ENCODE measurements around the gene PITPNM3.

Gene PITPNM3

GRCh38 chr17:6427279-6427781, 129.0 kb downstream of the PITPNM3 start:
- H3K9me3 Mint-ChIP-seq, result peaks cover 17% of the 10 kb centered on the region
- no peak overlapping the region for H3K4me3 Mint-ChIP-seq
- H3K27me3 Mint-ChIP-seq (ENCODE audit: low read depth, poor library complexity), result peaks cover 18% of the 10 kb centered on the region
- peaks cover 8% of the 10 kb centered on the region for H3K4me1 Mint-ChIP-seq
- H3K27ac Mint-ChIP-seq, result peak overlapping the region; percentile 18
- no peak for DNase-seq
- no peak for TF ChIP-seq CTCF (IDR thresholded peaks at IDR 0.05)
- no peaks in the 10 kb centered on the region for H3K36me3 Mint-ChIP-seq (ENCODE audit: low read depth)

GRCh38 chr17:6426356-6427101, 129.8 kb downstream of the PITPNM3 start:
- peaks cover 8% of the 10 kb centered on the region for H3K4me1 Mint-ChIP-seq
- H3K27ac Mint-ChIP-seq, result no peak overlapping the region
- no peak for TF ChIP-seq CTCF (IDR thresholded peaks at IDR 0.05)
- H3K9me3 Mint-ChIP-seq, result peaks cover 15% of the 10 kb centered on the region
- no peak for DNase-seq
- peaks cover 22% of the 10 kb centered on the region for H3K27me3 Mint-ChIP-seq (ENCODE audit: low read depth, poor library complexity)
- no peaks in the 10 kb centered on the region for H3K36me3 Mint-ChIP-seq (ENCODE audit: low read depth)
- H3K4me3 Mint-ChIP-seq, result no peak overlapping the region

- peaks cover 5% of the 10 kb centered on the region for H3K9me3 Mint-ChIP-seq
- no peak for TF ChIP-seq CTCF (IDR thresholded peaks at IDR 0.05)
- H3K27ac Mint-ChIP-seq, result no peak overlapping the region
- DNase-seq, result no peak
- peaks cover 26% of the 10 kb centered on the region for H3K27me3 Mint-ChIP-seq (ENCODE audit: low read depth, poor library complexity)
- H3K4me3 Mint-ChIP-seq, result no peak overlapping the region
- no peaks in the 10 kb centered on the region for H3K36me3 Mint-ChIP-seq (ENCODE audit: low read depth)
- peaks cover 8% of the 10 kb centered on the region for H3K4me1 Mint-ChIP-seq
Measured at GRCh38 chr17:6425407-6425806, 130.9 kb downstream of the PITPNM3 start.

- TF ChIP-seq CTCF (IDR thresholded peaks at IDR 0.05), result no peak
- Mint-ChIP-seq H3K4me1 (peaks cover 8% of the 10 kb centered on the region), H3K4me3 (no peak overlapping the region), H3K27ac (no peak overlapping the region), H3K9me3 (no peaks in the 10 kb centered on the region), H3K27me3 (ENCODE audit: low read depth, poor library complexity) (peaks cover 32% of the 10 kb centered on the region), H3K36me3 (ENCODE audit: low read depth) (no peaks in the 10 kb centered on the region)
- no peak for DNase-seq
Measured at GRCh38 chr17:6423931-6424330, 132.4 kb downstream of the PITPNM3 start.

- no peaks in the 10 kb centered on the region for H3K9me3 Mint-ChIP-seq
- H3K4me1 Mint-ChIP-seq, result peaks cover 8% of the 10 kb centered on the region
- no peak overlapping the region for H3K4me3 Mint-ChIP-seq
- no peaks in the 10 kb centered on the region for H3K36me3 Mint-ChIP-seq (ENCODE audit: low read depth)
- TF ChIP-seq CTCF (IDR thresholded peaks at IDR 0.05), result no peak
- no peak overlapping the region for H3K27ac Mint-ChIP-seq
- H3K27me3 Mint-ChIP-seq (ENCODE audit: low read depth, poor library complexity), result peaks cover 37% of the 10 kb centered on the region
- DNase-seq, result no peak
Measured at GRCh38 chr17:6422654-6423241, 133.6 kb downstream of the PITPNM3 start.
